ENCODE results near the gene ZC3H4. TPM values are rescaled to one million over a fixed set of nuclear protein-coding genes. Genes with fewer than 3 reads are reported as not detected.

Gene ZC3H4
- total and polyA plus RNA-seq, 9 of the 15 experiments (the other 6 are each of a cell fraction or from before 2014, with no cell fraction given), result 2.2 to 75.6 (median 18.3) TPM

GRCh38 chr19:47130120-47130588, 16.6 kb upstream of the ZC3H4 start (continued):
- TF ChIP-seq, protein P1, sequence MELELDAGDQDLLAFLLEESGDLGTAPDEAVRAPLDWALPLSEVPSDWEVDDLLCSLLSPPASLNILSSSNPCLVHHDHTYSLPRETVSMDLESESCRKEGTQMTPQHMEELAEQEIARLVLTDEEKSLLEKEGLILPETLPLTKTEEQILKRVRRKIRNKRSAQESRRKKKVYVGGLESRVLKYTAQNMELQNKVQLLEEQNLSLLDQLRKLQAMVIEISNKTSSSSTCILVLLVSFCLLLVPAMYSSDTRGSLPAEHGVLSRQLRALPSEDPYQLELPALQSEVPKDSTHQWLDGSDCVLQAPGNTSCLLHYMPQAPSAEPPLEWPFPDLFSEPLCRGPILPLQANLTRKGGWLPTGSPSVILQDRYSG (tag; conservative IDR thresholded peaks at IDR 0.05; ENCODE audit: low read depth), result 0 out of 2 replicates have a peak, but pooled peaks have one; percentile 26
- TF ChIP-seq ZNF280A (IDR thresholded peaks at IDR 0.05; ENCODE audit: low read depth, partially characterized antibody), result peak; percentile 64
- no peak for TF ChIP-seq CHD2 (IDR thresholded peaks at IDR 0.05; ENCODE audit: low read depth, low read length)

DNA sequence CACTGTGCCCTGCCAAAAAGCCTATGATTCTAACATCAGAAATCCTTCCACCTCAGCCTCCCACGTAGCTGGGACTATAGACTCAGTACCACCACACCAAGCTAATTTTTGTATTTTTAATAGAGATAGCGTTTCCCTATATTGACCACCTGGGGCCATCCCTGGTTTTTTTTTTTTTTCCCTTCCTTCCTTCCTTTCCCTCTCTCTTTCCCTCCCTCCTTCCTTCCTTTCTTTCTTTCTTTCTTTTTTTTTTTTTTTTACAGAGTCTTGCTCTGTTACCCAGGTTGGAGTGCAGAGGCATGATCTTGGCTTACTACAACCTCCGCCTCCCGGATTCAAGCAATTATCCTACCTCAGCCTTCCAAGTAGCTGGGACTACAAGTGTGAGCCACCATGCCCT, 16.0 kb upstream of the ZC3H4 start:
- POLR2A ChIA-PET, result no interaction called here
- BruUV-seq (replicated peaks), result no TSS peak

More for the DNA sequence above, 16.0 kb upstream of the ZC3H4 start:
- Histone ChIP-seq H3K4me3 (no peak overlapping the region), H3K4me1 (replicated peaks in 1 of 2; ENCODE audit: control insufficient read depth in 2 of 2, insufficient read depth in 2 of 2, low read length in 2 of 2) (peaks cover 19 to 23% of the 10 kb centered on the region in 2 experiments; a peak in 4 of 5 replicates), H3K9ac (ENCODE audit: insufficient read depth in 1 of 2, low read depth in 2 of 2, low read length in 2 of 2) (no peak overlapping the region), H3K4me2 (ENCODE audit: insufficient read depth, low read length) (no peak overlapping the region), H2AFZ (ENCODE audit: low read depth, low read length) (peak overlapping the region; percentile 86; the same call in 1 of the 2 replicates), H3K79me2 (ENCODE audit: control insufficient read depth, insufficient read depth, low read length) (peaks cover 39% of the 10 kb centered on the region), H4K20me1 (replicated peaks; ENCODE audit: control insufficient read depth, insufficient read depth, low read length) (no peaks in the 10 kb centered on the region; the same call in 1 of the 2 replicates), H3K27me3 (ENCODE audit: control insufficient read depth in 2 of 2, insufficient read depth in 2 of 2, low read length in 2 of 2) (no peaks in the 10 kb centered on the region), H3K36me3 (ENCODE audit: control insufficient read depth, insufficient read depth, low read length) (peaks cover 24% of the 10 kb centered on the region), H3K9me3 (replicated peaks; ENCODE audit: control insufficient read depth, insufficient read depth, low read depth, low read length) (peaks cover 7% of the 10 kb centered on the region), H3K27ac (ENCODE audit: extremely low read depth, low read depth, low read length) (no peak overlapping the region), H3K9me1 (ENCODE audit: control insufficient read depth, insufficient read depth, low read length) (no peaks in the 10 kb centered on the region)
- TF ChIP-seq ZNF512 (tag; IDR thresholded peaks at IDR 0.05) (peak; percentile 73; the same call in 1 of the 2 replicates), ZFP1 (CRISPR knock-in tag; IDR thresholded peaks at IDR 0.05) (no peak)
- in situ Hi-C loops (cut with MboI) (loop anchor here (5.0 to 10.0 kb wide), 2 partner anchors 47 to 275 kb away; partner anchors contain the start of gene AP2S1), intact Hi-C loops (cut with micrococcal nuclease) (no loop called here)
- 93% methylated on average over 3 of the region's 4 CpGs for WGBS (ENCODE audit: insufficient coverage, low coverage, missing lambda C conversion rate)
- no peak for ATAC-seq
- no peak for DNase-seq (ENCODE audit: extremely low read depth in 1 of 4, low spot score in 3 of 4)
- CTCF ChIA-PET (ENCODE audit: low intra/inter-chr PET ratio), result interaction anchor here (0.6 kb wide), 1 partner anchor 370 kb away, joined by 4 read pairs; no protein-coding TSS in a partner anchor
- FAIRE-seq, result no peak
